A673 (cell line): ENCODE results near the gene RASAL2.

Source experiments
- EZH2 ChIP-seq: fragments of 200-600 bp; sonication (generic); IDR thresholded peaks from 2 replicates; pipeline ENCODE4 v1.6.1; 2017; ENCODE audit warnings: borderline replicate concordance, low read depth, mild to moderate bottlenecking, mixed read lengths, antibody characterized with exemption, low read length; ENCODE audit not compliant: poor library complexity, severe bottlenecking
- TF ChIP-seq, protein P1 (sequence below): fragments of 300-800, 200-600 bp; sonication (generic); conservative IDR thresholded peaks from 2 replicates; pipeline ENCODE4 v1.5.1; 2017; ENCODE audit warnings: low read depth, mild to moderate bottlenecking, antibody characterized with exemption, low read length, moderate library complexity, mixed read lengths

DNA sequence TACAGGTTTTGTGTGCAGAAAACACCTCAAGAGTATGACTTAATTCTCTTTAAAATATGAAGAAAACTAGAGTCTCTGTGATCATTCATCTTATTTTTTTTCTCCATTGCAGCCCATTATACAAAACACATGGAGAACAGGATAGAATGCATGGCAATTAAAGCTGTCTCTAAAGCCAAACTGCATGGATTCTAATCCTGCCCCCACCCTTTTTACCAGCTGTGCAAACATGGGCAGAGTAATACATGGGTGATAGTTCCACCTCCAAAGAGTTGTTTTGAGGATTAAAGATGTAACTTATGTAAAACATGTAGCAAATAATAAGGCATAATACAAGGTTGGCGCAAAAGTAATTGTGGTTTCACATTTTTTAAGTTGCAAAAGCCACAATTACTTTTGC lies 288.5 kb downstream of the RASAL2 start:
- TF ChIP-seq, protein P1, sequence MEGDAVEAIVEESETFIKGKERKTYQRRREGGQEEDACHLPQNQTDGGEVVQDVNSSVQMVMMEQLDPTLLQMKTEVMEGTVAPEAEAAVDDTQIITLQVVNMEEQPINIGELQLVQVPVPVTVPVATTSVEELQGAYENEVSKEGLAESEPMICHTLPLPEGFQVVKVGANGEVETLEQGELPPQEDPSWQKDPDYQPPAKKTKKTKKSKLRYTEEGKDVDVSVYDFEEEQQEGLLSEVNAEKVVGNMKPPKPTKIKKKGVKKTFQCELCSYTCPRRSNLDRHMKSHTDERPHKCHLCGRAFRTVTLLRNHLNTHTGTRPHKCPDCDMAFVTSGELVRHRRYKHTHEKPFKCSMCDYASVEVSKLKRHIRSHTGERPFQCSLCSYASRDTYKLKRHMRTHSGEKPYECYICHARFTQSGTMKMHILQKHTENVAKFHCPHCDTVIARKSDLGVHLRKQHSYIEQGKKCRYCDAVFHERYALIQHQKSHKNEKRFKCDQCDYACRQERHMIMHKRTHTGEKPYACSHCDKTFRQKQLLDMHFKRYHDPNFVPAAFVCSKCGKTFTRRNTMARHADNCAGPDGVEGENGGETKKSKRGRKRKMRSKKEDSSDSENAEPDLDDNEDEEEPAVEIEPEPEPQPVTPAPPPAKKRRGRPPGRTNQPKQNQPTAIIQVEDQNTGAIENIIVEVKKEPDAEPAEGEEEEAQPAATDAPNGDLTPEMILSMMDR, result no peak
- TF ChIP-seq EZH2, result no peak
